Measurements from ENCODE around the gene ATAD3B.
"Not testable (repeated sequence)": the region's sequence is repeated elsewhere in the genome, so short reads cannot be mapped to it uniquely, and the experiment has no call there.

Gene ATAD3B

DNA sequence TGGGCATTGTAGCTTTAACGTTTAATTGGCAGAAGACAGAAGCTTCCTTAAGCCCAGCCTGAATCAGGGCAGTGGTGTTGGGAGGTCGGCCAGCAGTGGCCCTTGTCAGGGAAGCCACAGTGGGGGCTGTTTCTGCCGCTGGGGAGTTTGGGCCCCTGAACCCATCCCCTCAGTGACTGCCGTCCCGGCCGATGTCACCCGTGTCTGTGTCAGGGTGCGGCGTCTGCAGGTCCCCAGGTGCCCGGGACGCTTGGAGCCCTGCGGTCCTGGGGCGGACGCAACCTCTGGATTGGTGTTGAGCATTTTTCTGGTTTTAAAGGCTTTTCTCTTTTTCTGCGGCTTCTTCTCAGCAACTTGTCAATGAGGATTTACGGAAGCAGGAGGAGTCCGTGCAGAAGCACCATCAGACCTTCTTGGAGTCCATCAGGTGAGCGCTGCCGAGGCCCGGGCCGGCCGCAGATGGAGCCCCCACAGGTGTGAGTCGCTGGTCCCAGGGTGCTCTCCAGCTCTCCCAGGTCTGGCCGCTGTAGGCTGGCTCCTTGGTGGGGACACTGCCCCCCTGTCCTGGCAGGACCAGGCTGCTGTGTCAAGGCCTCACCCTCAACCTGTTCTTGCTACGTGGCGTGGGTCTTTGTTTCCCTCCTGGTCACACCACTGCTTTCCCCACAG is 19.7 kb upstream of the ATAD3B start:
- DNase-seq: no peak

DNA sequence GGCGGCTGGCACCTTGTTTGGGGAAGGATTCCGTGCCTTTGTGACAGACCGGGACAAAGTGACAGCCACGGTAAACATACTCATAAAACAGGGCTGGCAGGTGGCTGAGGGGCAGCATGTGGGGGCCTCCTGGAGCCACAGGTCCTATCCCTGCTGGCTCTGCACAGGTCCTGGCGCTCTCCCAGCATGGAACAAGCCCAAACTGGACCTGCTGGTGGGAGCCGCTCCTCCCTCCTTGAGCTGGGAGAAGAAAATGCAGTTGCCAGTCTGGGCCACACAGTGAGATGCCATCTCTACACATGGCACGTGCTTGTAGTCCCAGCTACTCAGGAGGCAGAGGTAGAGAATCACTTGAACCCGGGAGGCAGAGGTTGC is 19.2 kb upstream of the ATAD3B start:
- not testable (repeated sequence) for DNase-seq

DNA sequence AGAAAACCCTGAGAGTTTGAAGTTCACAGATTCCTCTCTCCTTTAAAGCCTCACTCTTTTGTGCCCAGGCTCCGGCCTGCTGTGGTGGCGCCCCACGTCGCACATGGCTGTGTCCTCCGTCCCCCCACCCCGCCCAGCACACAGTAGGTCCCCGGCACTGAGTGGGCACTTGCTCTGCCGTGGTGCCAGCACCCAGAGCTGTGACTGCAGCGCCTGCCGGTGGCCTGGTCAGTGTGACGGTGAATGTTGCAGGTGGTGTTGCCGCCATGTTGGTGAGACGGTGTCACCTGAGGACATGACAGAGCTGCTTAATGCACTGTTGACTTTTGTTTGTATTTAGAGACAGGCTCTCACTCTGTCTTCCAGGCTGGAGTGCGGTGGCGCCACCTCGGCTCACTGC is 18.7 kb upstream of the ATAD3B start:
- DNase-seq: no peak

DNA sequence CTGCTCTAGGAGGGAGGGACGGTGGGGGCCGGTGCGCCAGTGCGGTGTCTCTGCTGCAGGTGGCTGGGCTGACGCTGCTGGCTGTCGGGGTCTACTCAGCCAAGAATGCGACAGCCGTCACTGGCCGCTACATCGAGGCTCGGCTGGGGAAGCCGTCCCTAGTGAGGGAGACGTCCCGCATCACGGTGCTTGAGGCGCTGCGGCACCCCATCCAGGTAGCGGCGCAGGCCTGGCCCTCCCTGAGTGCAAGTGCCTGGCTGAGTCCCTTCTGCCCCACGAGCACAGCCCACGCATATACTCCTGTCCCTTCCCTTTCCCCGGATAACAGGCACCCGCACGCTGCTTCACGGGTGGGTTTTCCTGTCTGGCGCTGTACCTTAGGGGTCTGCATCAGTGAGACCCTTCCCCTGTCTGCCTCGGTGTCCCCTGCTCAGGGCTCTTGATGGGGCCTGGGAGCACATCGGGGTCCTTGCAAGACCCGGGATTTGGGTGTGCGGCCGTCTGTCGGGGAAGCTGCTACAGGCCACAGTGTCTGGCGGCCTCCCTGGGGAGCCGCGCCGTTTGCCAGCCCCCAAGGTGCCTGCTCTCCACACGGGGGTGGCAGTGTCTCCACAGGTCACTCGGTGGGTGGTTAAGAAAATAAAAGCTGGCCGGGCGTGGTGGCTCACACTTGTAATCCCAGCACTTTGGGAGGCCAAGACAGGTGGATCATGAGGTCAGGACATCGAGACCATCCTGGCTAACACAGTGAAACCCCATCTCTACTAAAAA is 17.1 kb upstream of the ATAD3B start:
- not testable (repeated sequence) for DNase-seq

DNA sequence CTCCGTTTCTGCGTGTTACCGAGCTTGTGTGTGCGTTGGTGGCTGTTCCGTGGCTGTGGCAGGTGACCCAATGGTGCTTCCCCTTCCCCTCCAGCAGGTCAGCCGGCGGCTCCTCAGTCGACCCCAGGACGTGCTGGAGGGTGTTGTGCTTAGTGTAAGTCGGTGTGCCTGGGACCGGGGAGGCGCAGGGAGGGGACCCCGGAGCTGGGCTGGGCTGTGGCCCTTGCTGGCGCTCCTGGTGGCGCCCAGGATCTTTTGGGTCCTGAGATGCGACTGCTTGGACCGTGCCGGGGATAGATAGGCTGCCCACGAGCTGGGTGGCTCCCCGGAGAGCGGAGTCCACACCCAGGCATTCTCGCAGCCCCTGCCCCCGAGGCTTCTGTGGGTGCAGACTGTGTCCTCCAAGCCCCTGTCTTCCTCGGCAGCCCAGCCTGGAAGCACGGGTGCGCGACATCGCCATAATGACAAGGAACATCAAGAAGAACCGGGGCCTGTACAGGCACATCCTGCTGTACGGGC is 16.1 kb upstream of the ATAD3B start:
- no peak for DNase-seq

DNA sequence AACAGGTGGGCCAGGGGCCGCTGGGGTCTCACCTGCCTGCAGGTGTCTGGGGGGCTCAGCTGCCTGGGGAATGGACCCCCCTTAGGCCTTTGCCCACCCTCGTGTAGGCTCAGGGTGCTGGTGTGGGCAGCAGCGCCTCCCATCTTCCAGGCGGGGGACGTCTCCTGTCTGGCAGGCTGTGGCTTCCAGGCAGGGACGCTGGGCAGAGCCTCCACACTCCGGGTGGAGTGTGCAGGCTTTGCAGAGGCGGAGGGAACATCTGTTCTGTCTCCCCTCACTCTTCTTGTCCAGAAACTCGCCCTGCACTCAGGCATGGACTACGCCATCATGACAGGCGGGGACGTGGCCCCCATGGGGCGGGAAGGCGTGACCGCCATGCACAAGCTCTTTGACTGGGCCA is 15.6 kb upstream of the ATAD3B start:
- DNase-seq: not testable (repeated sequence)

DNA sequence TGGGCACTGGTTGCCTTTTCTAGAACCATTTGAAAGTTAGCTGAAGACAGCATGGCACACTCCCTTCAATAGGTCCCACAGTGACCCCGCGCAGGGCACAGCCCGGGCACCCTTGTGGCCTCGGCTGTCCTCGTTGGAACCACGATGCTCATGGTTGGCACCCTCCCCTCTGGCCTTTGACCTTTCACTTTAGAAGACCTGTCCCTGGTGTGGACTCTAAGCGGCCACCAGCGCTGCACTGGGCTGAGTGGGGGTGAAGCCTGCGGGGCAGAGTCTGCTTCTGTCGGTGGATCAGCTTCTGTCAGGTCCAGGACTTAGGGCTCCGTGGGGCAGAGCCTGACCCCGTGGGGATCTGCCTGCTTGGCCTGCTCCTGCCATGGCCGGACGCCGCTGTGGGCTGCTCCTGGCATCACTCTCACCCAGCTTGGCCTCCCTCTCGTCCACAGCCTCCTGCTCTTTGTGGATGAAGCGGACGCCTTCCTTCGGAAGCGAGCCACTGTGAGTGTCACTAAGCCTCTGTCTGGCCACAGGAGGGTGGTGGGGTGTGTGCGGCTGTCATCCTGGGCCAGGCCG is 14.8 kb upstream of the ATAD3B start:
- not testable (repeated sequence) for DNase-seq

DNA sequence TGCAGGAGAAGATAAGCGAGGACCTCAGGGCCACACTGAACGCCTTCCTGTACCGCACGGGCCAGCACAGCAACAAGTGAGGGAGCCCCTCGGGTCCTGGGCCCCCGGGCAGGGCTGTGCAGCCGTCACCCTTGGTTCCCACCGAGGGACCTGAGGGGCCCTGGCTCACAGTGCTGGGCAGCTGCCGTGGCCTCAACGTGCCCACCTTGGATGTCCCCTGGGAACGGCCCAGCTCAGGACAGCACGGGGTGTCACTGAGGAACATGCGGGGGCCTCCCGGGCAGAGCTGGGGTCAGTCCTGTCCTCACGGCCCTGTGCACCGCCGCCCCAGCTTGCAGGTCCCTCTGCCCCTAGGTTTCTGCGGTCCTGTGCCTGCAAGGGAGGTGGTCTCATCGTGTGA is 12.4 kb upstream of the ATAD3B start:
- DNase-seq: not testable (repeated sequence)

DNA sequence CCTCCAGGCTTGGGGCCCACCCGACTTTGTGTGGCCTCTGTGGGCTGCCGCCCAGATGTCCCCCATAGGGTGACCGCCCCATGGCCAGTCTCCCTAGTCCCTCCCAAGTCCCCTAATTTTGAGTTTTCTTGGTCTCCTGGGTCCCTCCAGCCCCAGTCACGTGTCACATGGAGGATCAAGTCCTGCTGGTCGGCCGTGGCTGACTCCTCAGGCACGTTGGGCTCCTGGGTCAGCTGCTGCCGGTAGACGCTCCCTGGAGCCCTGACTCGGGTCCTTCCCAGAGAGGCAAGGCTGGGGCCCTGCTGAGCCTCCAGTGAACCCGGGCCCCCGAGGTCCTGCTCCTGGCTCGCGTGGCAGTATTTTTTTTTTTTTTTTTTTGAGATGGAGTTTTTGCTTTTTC is 11.9 kb upstream of the ATAD3B start:
- DNase-seq: not testable (repeated sequence)

DNA sequence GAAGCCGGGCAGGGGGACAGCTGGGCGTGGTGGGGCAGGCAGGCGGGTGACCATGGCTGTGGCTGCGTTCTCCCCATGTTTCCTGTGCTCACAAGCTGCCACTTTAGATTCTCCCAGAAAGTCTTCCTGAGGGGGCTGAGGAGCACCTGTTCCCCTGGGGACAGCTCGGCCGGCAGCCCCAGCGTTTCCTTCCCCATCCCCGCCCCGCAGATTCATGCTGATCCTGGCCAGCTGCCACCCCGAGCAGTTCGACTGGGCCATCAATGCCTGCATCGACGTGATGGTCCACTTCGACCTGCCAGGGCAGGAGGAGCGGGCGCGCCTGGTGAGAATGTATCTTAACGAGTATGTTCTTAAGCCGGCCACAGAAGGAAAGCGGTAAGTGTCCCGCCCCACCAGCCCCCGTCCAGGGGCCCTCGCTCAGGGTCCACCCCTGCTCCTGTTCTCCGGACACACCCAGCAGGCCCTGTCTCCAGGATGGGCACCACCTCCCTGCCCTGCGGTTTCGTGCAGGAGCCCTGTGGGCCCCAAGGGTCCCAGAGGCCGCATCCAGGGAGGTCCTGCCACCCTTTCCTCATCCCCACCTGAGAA is 10.9 kb upstream of the ATAD3B start:
- no peak for DNase-seq

DNA sequence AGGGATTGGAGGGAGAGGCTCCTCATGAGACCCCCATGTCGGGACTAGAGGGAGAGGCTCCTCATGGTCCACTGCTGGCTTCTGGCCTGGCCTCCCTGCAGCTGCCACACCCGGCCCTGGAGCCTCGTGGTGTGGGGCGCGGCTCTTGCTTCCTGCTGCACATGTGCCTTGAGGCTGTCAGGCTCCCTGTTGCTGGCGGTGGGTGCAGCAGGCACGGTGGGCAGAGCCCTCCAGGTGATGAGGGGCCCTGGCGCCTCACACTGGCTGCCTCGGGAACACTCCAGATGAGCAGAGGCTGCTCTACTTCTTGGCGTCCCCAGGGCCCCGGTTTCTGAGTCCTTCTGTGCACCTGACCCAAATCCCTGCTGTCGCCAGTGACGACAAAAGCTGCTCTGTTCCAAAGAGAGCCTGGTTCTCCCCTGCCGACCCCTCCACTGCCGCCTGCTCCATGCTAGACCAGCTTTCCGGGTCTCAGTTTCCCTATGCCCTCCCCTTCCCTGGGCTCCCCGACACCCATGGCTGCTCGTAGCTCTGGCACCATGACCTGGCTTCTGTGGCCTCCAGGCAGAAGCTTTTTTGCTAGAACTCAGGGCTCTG is 9.7 kb upstream of the ATAD3B start:
- no peak for DNase-seq

DNA sequence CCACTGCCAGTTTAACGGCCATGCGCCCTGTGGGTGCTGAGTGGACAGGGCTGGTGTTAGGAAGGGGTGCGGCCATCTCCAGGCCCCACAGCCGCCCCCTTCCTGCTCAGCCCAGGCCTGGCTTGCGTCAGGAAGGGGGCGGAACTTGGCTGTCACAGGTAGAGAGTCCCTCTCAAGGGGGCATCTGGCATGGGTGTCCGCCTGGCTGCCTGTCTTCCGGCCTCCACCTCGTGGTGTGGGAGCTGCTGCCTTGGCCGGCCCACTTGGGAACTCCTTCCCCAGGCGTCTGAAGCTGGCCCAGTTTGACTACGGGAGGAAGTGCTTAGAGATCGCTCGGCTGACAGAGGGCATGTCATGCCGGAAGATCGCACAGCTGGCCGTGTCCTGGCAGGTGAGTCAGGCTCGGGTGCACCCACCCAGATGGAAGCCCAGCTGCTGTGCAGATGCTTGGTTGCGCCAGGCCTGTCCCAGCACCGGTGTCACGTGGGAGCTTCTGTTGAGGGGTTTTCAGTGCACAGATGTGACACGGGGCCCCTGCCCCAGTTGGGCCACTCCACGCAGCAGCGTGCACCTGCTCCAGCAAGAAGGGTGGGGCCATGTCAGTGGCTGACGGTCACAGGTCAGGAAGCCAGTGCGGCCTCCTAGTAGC is 9.1 kb upstream of the ATAD3B start:
- no peak for DNase-seq

DNA sequence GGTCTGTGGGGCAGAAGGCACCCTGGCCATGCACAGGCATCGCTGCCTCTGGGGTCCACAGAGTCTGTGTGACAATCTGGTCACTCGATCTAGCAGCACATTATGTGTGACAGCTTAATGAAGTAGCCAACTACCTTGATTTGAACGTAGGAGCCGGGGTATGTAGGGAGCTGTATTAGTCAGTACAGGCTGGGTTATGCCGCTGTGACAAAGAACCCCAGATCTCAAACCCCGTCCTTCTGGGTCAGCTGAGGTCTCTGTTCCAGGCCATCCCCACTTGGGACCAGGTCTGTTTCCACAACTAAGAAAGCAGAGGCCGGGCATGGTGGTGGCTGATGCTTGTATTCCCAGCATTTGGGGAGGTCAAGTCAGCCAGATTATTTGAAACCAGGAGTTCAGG is 8.3 kb upstream of the ATAD3B start:
- no peak for DNase-seq

DNA sequence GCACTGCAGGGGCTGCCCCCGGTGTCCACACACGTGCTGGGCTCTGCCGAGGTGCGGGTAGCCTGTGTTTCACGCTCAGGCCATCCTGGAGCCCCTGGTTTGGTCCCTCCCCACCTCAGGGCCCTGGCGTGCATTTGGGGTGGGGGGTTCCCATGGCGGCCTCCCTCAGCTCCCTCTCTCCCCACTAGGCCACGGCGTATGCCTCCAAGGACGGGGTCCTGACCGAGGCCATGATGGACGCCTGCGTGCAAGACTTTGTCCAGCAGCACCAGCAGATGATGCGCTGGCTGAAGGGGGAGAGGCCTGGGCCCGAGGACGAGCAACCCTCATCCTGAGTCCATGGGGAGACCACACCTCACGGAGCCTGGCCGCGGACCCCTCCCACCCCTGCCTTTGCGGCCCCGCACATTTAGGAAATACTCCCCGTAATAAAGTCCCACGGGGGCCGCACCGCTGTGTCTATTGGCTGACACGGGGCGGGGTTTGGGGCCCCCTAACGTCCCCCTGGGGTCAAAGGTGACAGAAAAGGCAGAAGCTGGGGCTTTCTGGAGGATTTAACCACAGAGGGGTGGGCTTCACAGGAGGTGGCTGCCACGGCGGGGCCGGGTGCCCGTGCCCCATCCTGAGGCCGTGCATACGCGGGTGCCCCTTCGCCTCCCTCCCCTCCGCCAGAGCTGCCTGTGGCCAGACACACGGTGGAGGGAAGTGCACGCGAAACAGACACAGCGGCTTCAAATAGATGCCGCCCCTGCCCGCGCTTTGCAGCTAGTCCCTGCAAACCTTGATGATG is 3.2 kb upstream of the ATAD3B start:
- DNase-seq: not testable (repeated sequence)

DNA sequence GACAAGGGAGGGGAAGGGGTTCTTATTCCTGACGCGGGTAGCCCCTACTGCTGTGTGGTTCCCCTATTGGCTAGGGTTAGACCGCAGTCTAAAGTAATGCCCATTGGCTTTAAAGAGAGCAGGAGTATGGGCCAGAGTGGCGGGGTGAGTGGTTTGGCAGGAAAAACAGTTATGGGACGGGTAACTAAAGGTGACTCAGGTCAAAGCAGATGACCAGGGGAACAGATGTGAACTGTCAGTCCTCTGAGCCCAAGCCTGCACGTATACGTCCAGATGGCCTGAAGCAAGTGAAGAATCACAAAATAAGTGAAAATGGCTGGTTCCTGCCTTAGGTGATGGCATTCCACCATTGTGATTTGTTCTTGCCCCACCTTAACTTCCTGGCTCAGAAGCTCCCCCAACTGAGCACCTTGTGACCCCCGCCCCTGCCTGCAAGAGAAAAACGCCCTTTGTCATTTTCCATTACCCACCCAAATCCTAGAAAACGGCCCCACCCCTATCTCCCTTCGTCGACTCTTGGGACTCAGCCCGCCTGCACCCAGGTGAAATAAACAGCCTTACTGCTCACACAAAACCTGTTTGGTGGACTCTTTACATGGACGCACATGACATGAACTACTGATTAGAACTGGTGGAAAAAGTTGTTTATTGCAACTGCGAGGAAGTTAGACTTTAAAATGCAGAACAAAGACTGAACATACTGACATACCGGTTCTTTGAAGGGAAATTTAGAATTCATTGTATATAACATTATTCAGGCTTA is 758 bp upstream of the ATAD3B start:
- no peak for DNase-seq

DNA sequence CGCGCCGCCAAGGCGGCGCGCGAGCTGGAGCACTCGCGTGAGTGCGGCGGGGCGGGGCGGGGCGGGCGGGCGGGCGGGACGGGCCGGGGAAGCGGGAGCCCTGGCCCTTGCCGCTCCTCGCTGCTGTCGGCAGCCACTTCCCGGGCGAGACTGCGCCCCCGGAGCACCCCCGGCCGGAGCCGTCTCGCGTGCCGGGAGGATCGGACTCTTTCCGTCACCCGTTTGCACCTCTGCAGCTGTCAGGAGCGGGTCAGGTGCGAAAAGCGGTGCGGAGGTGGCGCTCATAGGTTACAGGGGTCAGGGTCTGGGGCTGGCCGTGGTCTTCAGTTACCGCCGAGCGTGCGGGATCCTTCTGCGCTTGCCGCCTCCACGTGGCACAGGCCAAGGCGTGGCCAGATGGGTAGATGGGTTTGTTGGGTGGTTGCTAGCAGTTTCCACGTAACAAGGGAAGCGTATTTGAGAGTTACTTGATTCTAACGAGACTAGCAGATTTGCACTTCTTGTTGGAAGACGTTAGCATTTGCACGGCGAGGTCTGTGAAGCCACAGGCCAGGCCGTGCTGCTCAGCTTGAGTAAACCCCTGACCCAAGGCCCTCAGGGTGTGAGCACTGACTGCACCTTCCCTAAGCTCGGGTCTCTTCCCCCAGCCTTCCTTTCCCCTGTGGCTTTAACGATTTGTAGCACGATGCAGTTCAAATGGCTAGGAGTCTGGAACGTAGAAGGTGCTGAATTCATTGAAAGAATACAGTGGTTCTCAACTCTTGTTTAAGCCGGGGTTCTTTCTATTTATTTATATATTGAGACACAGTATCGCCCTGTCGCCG is 700 bp downstream of the ATAD3B start:
- DNase-seq: peak; percentile 3

DNA sequence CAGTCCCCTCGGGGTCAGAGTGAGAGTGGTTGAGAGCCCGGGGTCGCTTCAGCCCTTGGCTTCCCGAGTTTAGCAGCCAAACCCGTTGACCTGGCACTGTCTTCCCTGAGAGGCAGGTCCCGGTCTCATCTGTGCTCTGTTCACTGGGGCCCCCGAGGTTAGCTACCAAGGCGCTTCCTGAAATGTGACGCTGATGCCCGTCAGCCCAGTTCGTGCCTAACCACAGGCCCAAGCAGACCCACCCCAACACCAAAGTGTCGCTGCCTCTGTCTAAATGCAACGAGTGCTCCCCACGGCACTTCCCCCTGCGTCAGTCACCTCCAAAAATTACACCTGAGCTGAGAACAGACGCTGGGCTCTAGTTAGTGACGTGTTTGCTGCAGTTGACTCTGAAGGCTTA is 4.4 kb downstream of the ATAD3B start:
- not testable (repeated sequence) for DNase-seq

DNA sequence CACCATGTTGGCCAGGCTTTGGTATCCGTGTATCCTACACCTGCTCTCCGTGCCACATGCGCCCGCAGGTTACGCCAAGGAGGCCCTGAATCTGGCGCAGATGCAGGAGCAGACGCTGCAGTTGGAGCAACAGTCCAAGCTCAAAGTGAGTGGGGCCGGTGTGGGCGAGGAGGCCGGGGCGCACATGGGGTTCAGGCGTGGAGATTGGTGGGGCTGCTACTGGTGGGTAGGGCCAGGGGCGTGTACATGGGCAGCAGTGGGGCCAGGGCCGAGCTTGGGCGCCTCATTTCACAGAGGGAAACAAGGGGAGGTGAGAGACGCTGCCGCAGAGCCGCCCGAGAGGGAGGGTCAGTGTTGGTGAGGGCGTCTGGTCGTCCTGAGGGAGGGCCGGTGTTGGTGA is 5.6 kb downstream of the ATAD3B start:
- no peak for DNase-seq

DNA sequence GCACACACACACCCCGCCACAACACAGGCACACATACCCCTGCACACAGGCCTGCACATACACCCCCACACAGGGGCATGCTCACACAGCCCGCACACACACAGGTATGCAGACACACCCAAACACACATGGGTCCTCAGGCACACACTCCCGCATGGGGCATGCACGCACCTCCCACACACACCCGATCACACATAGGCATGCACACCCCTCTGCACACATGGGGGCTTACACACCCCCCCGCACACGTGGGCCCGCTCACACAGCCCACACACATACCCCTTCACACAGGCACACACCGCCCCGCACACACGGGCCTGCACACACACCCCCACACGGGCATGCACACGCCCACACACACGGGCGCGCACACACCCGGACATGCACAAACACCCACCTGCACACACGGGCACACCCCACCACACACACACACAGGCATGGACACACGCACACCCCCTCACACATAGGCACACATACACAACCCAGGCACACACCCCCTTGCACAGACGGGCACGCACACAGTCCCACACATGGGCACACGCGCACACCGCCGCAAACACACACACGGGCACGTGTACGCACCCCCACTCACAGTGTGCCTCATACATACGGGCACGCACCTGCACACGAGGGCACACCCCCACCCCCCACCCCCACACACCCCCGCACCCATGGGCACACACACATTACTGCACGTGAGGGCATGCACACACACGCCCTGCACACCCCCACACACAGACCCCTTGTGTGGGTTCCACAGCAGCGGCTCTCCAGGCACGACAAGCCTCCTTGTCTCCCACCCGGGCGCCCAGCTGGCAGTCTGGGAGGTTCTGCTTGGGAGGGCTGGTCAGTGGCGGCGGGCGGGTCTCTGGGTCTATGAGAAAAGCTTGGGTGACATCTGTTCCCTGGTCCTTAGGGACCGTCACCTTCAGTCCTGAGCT is 8.3 kb downstream of the ATAD3B start:
- no peak for DNase-seq
